ENCODE results near the gene TICRR. TPM values are rescaled to one million over a fixed set of nuclear protein-coding genes. Genes with fewer than 3 reads are reported as not detected.

TICRR gene
- total and polyA plus RNA-seq, 2 of the 8 experiments (the other 6 are each of a cell fraction or from before 2014, with no cell fraction given) = 13.1 to 34.8 TPM

Other genes starting within 250 kb of the TICRR start
- 52.3 and 53.4 TPM in 2 replicates for gene POLG, start 240.6 kb upstream of the TICRR start, total RNA-seq (2021; fragmentation: NEBNext Ultra II Directional; extraction: Animal tissue kit (Norgen Biotek cat#: 25700))
- 14.8 and 27.1 TPM in 2 replicates for gene POLG, start 240.6 kb upstream of the TICRR start, polyA plus RNA-seq (2011; rRNA removed)
- gene RHCG, start 78.9 kb upstream of the TICRR start, total RNA-seq (2021; fragmentation: NEBNext Ultra II Directional; extraction: Animal tissue kit (Norgen Biotek cat#: 25700)) = 0.46 TPM in 1 of 2 replicates, not detected in the other
- 0.53 and 0.68 TPM in 2 replicates for gene RHCG, start 78.9 kb upstream of the TICRR start, polyA plus RNA-seq (2011; rRNA removed)
- 14.0 TPM in 2 replicates for gene KIF7, start 80.0 kb downstream of the TICRR start, total RNA-seq (2021; fragmentation: NEBNext Ultra II Directional; extraction: Animal tissue kit (Norgen Biotek cat#: 25700))
- 4.9 and 7.0 TPM in 2 replicates for gene KIF7, start 80.0 kb downstream of the TICRR start, polyA plus RNA-seq (2011; rRNA removed)
- gene PLIN1, start 103.9 kb downstream of the TICRR start, total RNA-seq (2021; fragmentation: NEBNext Ultra II Directional; extraction: Animal tissue kit (Norgen Biotek cat#: 25700)) = 0.11 TPM in 1 of 2 replicates, not detected in the other
- gene PLIN1, start 103.9 kb downstream of the TICRR start, polyA plus RNA-seq (2011; rRNA removed) = 0.33 and 0.41 TPM in 2 replicates
- 2.2 and 2.9 TPM in 2 replicates for gene PEX11A, start 115.3 kb downstream of the TICRR start, total RNA-seq (2021; fragmentation: NEBNext Ultra II Directional; extraction: Animal tissue kit (Norgen Biotek cat#: 25700))
- gene PEX11A, start 115.3 kb downstream of the TICRR start, polyA plus RNA-seq (2011; rRNA removed) = 2.3 and 3.0 TPM in 2 replicates
- not detected in 2 replicates for gene WDR93, start 115.3 kb downstream of the TICRR start, total RNA-seq (2021; fragmentation: NEBNext Ultra II Directional; extraction: Animal tissue kit (Norgen Biotek cat#: 25700))
- 0.03 and 0.08 TPM in 2 replicates for gene WDR93, start 115.3 kb downstream of the TICRR start, polyA plus RNA-seq (2011; rRNA removed)
- 0.15 TPM in 1 of 2 replicates, not detected in the other for gene MESP1, start 175.8 kb downstream of the TICRR start, total RNA-seq (2021; fragmentation: NEBNext Ultra II Directional; extraction: Animal tissue kit (Norgen Biotek cat#: 25700))
- gene MESP1, start 175.8 kb downstream of the TICRR start, polyA plus RNA-seq (2011; rRNA removed) = 0.23 and 0.28 TPM in 2 replicates
- gene MESP2, start 200.9 kb downstream of the TICRR start, total RNA-seq (2021; fragmentation: NEBNext Ultra II Directional; extraction: Animal tissue kit (Norgen Biotek cat#: 25700)) = 0.35 and 0.38 TPM in 2 replicates
- 0.80 and 1.6 TPM in 2 replicates for gene MESP2, start 200.9 kb downstream of the TICRR start, polyA plus RNA-seq (2011; rRNA removed)
- gene ANPEP, start 239.4 kb downstream of the TICRR start, total RNA-seq (2021; fragmentation: NEBNext Ultra II Directional; extraction: Animal tissue kit (Norgen Biotek cat#: 25700)) = 1.6 and 2.2 TPM in 2 replicates
- 2.0 and 3.3 TPM in 2 replicates for gene ANPEP, start 239.4 kb downstream of the TICRR start, polyA plus RNA-seq (2011; rRNA removed)